Ovary (tissue), 9 donors: Measurements from ENCODE around the gene PLEKHO2. TPM values are rescaled to one million over a fixed set of nuclear protein-coding genes. Genes with fewer than 3 reads are reported as not detected.

Source experiments
- DNase-seq, 5 donors: peaks; one replicate each; pipeline ENCODE4 v3.0.0-alpha.2; 2019 to 2020
- H3K27ac ChIP-seq, 2 donors: fragments of 200-600 bp; one replicate each; pipeline versions ENCODE4 v1.5.1 to v1.8.0; 2019 to 2022
- H3K27me3 ChIP-seq: fragments of 200-600 bp; one replicate; pipeline ENCODE4 v1.8.0; 2022
- H3K36me3 ChIP-seq: fragments of 200-600 bp; sonication (generic); one replicate; pipeline ENCODE4 v1.5.1; 2019
- H3K4me1 ChIP-seq: one replicate; pipeline ENCODE4 v1.8.1; 2013; ENCODE audit warnings: mild to moderate bottlenecking, moderate library complexity; ENCODE audit not compliant: insufficient read depth
- H3K4me3 ChIP-seq: fragments of 200-600 bp; sonication (generic); one replicate; pipeline ENCODE4 v1.5.1; 2017
- H3K9me3 ChIP-seq, 2 donors: fragments of 200-600 bp in 1 of 2; sonication (generic) in 1 of 2; one replicate each; pipeline versions ENCODE4 v1.5.1 to v1.8.1; 2013 to 2019; ENCODE audit warnings: mild to moderate bottlenecking in 1 of 2, moderate library complexity in 1 of 2
- EP300 ChIP-seq: sonication (generic); formaldehyde crosslinking; IDR thresholded peaks from one replicate; pipeline ENCODE4 v1.6.1; 2017; ENCODE audit warnings: antibody characterized with exemption
- POLR2A ChIP-seq: fragments of 450-650 bp; IDR thresholded peaks from one replicate; pipeline ENCODE4 v1.6.1; 2017; ENCODE audit warnings: antibody characterized with exemption, mild to moderate bottlenecking, moderate library complexity
- WGBS, 3 donors: extraction: QIAGEN DNeasy Blood & Tissue Kit in 1 of 3; methylation state at CpG; one replicate each; pipeline versions ENCODE4 v1.1.5 to v1.1.7; 2013 to 2017; 5-methylcytosine and 5-hydroxymethylcytosine counted together
- intact Hi-C, 4 donors: fragments of 100-400 bp; cut with DNase I; formaldehyde crosslinking; loops; one replicate each; pipeline versions ENCODE4 v1.11.0 to v1.15.1; 2022 to 2023
- polyA plus RNA-seq, 2 donors: library from polyadenylated mRNA; stranded (reverse); fragments of 200-250 nt in 1 of 2; fragments of 350-450 nt in 1 of 2; fragmentation: Illumina TruSeq in 1 of 2; extraction: RNeasy Lipid Tissue Mini Kit (QIAGEN cat#74804) in 1 of 2; gene quantifications; one replicate each; pipeline ENCODE4 v1.2.3, GENCODE V29; 2013 to 2014
- total RNA-seq, 7 donors: library from RNA; depleted of rRNA in 2 of 7; stranded (reverse); fragments of >200 nt in 2 of 7; fragmentation: NEBNext Ultra II Directional in 3 of 7; extraction: Animal tissue kit (Norgen Biotek cat#: 25700) in 3 of 7; gene quantifications; one replicate each; pipeline versions ENCODE4 v1.1.0 to v1.2.4, GENCODE V29; 2016 to 2023
- TF ChIP-seq, protein P1 (sequence below), 3 donors: fragments of 450-650 bp in 2 of 3; fragments of 200-600 bp in 1 of 3; IDR thresholded peaks; one replicate each; pipeline versions ENCODE4 v1.5.1 to v1.8.0; 2016 to 2022; ENCODE audit warnings: antibody characterized with exemption in 3 of 3, mild to moderate bottlenecking in 1 of 3
- donor health status: DM: no; HTN: no; CAD: no; lungs with moderate emphysema.
- donor health status: DM: no; HTN: no; CAD: no.
- donor health status: Bipolar disorder and iron deficiency.
- donor health status: DM: yes; HTN: yes; CAD: no.
- donor health status: DM: no; HTN: no; CAD: no.
- donor health status: DM: yes; HTN: yes; CAD: no.

Gene PLEKHO2
- total and polyA plus RNA-seq, 9 donors = 12.6 to 42.7 (median 27.5) TPM

DNA sequence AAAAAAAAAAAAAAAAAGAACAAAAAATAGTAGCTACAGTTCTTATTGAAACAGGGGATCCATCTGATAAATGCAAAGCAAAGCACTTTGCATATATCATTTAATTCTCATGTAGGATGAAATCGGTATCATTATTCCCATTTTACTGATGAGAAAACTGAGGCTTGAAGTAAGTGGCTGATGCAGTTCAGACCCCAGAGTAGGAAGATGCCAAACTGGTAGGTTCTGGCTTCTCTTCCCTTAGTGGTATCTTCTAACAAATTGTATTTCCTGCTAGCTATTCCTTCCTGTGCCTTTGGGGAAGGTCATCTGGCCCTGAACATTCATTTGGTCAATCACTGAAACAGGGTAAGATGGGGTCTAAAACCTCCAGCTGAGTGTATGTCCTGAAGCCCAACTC, 38.2 kb upstream of the PLEKHO2 start:
- no peaks in the 10 kb centered on the region for H3K9me3 ChIP-seq
- intact Hi-C loops = no loop called here
- TF ChIP-seq POLR2A (no peak), EP300 (no peak)
- TF ChIP-seq, protein P1, sequence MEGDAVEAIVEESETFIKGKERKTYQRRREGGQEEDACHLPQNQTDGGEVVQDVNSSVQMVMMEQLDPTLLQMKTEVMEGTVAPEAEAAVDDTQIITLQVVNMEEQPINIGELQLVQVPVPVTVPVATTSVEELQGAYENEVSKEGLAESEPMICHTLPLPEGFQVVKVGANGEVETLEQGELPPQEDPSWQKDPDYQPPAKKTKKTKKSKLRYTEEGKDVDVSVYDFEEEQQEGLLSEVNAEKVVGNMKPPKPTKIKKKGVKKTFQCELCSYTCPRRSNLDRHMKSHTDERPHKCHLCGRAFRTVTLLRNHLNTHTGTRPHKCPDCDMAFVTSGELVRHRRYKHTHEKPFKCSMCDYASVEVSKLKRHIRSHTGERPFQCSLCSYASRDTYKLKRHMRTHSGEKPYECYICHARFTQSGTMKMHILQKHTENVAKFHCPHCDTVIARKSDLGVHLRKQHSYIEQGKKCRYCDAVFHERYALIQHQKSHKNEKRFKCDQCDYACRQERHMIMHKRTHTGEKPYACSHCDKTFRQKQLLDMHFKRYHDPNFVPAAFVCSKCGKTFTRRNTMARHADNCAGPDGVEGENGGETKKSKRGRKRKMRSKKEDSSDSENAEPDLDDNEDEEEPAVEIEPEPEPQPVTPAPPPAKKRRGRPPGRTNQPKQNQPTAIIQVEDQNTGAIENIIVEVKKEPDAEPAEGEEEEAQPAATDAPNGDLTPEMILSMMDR (IDR thresholded peaks at IDR 0.05) = no peak
- 94 to 98% (median 97%) methylated on average over 1 of the region's 1 CpG for WGBS, 3 donors
- H3K27ac ChIP-seq = no peak overlapping the region
- no peaks in the 10 kb centered on the region for H3K27me3 ChIP-seq
- no peaks in the 10 kb centered on the region for H3K36me3 ChIP-seq
- no peak overlapping the region for H3K4me3 ChIP-seq
- no peak for DNase-seq
- H3K4me1 ChIP-seq = peaks cover 4% of the 10 kb centered on the region

DNA sequence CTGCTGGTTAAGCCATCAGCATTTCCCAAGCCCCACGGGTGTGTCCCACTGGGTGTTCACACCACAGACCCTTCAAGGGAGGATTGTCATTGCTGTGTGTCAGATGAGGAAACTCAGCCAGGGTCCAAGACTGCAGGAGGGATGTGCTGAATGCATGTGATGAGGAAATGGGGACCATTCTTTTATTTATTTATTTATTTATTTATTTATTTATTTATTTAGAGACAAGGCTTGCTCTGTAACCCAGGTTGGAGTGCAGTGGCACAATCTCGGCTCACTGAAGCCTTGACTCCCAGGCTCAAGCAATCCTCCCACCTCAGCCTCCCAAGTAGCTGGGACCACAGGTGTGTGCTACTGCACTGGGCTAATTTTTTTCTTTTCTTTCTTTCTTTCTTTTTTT, 37.1 kb upstream of the PLEKHO2 start:
- TF ChIP-seq POLR2A (no peak), EP300 (no peak)
- TF ChIP-seq, protein P1 (IDR thresholded peaks at IDR 0.05) = no peak
- Histone ChIP-seq H3K9me3 (no peaks in the 10 kb centered on the region), H3K36me3 (no peaks in the 10 kb centered on the region), H3K27me3 (no peaks in the 10 kb centered on the region), H3K4me3 (no peak overlapping the region), H3K4me1 (peaks cover 4% of the 10 kb centered on the region), H3K27ac (no peak overlapping the region)
- no peak for DNase-seq
- intact Hi-C loops = loop anchor here in 1 of 4 donors (5.0 kb wide), 1 partner anchor 67 kb away; no protein-coding TSS in a partner anchor
- 42 to 71% (median 50%) methylated on average over 2 of the region's 2 CpGs for WGBS, 3 donors

DNA sequence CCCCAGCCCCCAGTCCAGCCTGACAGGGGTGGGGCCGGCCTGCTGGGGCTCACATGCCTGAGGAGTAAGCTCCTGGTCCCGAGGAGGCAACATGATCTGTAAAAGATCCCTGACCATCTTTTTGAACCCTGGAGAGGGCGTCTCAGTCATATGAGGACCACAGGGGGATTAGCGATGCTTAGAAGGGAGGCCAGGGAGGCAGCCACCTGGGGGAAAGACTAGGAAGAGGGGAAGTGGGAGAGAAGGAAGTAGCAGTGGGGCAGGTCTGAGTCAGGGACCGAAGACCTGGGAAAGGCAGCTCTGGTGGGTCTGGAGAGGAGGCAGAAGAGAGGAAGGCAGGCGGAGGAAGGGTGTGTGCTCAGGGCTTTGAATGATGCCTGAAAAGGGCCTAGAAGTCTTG, 35.2 kb upstream of the PLEKHO2 start:
- H3K27ac ChIP-seq = no peak overlapping the region
- peaks cover 4% of the 10 kb centered on the region for H3K4me1 ChIP-seq

DNA sequence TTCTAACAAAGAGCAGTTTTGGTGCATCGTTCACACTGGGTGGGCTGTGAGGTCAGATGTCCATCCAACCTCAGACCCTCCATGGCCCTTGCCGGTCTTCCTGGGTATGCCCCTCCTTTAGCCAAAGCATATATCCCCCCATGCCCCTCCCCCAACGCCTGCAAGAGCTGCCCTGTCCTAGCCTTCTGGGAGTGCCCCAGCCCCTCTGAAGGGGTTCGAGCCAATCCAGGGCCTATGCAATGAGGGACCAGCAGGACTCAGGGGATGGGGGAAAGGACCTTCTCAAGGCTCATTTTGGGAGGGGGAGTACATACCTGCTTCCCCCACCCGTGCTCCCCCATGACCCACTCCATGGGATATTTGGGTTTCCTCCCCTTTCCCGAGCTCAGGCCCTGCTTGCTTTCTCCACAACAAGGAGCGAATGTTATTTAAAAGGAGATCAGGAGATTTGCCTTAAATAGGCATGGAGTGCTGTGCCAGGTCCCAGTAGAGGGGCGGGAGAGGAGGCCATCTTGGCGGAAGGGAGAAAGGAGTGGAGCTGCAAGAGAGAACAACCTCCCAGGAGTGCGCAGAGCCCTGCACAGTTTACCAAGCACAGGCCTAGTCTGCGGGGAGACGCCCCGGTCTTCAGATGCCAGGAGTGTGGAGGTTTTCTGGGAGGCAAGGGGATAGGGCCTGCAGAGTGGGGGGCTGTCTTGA, 34.5 kb upstream of the PLEKHO2 start:
- H3K4me3 ChIP-seq = no peak overlapping the region
- intact Hi-C loops = loop anchor here in 2 of 4 donors (2.0 to 5.0 kb wide), 3 partner anchors 66 to 74 kb away; no protein-coding TSS in a partner anchor
- H3K9me3 ChIP-seq = no peaks in the 10 kb centered on the region
- peaks cover 2% of the 10 kb centered on the region for H3K4me1 ChIP-seq
- no peaks in the 10 kb centered on the region for H3K27me3 ChIP-seq
- 67 to 71% (median 70%) methylated on average over 13 of the region's 13 CpGs for WGBS, 3 donors
- DNase-seq = no peak
- H3K27ac ChIP-seq = no peak overlapping the region
- no peak for TF ChIP-seq POLR2A
- no peak for TF ChIP-seq EP300
- TF ChIP-seq, protein P1 (IDR thresholded peaks at IDR 0.05) = no peak
- no peaks in the 10 kb centered on the region for H3K36me3 ChIP-seq

More for the DNA sequence above, 35.2 kb upstream of the PLEKHO2 start:
- intact Hi-C loops = loop anchor here in 2 of 4 donors (2.0 to 5.0 kb wide), 3 partner anchors 66 to 74 kb away; no protein-coding TSS in a partner anchor
- Histone ChIP-seq H3K36me3 (no peaks in the 10 kb centered on the region), H3K4me3 (no peak overlapping the region), H3K9me3 (no peaks in the 10 kb centered on the region), H3K27me3 (no peaks in the 10 kb centered on the region)
- 86 to 93% (median 91%) methylated on average over 6 of the region's 6 CpGs for WGBS, 3 donors
- no peak for DNase-seq
- no peak for TF ChIP-seq EP300

DNA sequence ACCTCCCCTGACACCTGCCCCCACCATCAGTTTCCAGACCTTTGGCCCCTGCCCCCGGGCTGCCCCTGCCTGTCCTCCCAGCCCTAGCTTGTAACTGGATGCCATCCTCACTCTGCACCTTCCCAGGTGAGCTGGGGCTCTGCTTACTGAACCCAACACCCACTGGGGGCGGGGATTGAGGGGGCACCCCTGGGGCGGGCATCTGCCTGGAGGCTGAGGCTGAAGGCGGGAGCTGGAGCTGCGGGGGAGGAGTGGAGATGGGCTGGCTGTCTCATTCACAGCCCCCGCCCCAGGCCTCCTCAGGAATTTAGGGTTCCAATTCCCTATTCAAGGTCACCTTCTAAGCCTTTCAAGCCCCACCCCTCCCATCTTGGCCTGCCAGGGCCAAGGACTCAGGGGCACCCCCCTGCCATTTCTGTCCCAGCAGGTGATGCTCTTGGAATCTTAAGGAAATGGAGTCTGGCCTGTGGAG, 33.9 kb upstream of the PLEKHO2 start:
- intact Hi-C loops = loop anchor here (2.0 to 5.0 kb wide), 4 partner anchors 67 to 77 kb away; no protein-coding TSS in a partner anchor
- no peak overlapping the region for H3K27ac ChIP-seq
- no peaks in the 10 kb centered on the region for H3K9me3 ChIP-seq
- no peak overlapping the region for H3K4me3 ChIP-seq
- H3K36me3 ChIP-seq = no peaks in the 10 kb centered on the region
- peaks cover 2% of the 10 kb centered on the region for H3K4me1 ChIP-seq
- TF ChIP-seq, protein P1 (IDR thresholded peaks at IDR 0.05) = no peak
- TF ChIP-seq POLR2A = no peak
- TF ChIP-seq EP300 = no peak
- H3K27me3 ChIP-seq = no peaks in the 10 kb centered on the region
- no peak for DNase-seq
- 45 to 60% (median 54%) methylated on average over 6 of the region's 6 CpGs for WGBS, 3 donors
